Measurements from ENCODE around the gene BASP1. TPM values are rescaled to one million over a fixed set of nuclear protein-coding genes. Genes with fewer than 3 reads are reported as not detected.

BASP1 gene
- total RNA-seq, 3 donors from 2014 or later: 19.9 to 50.1 (median 34.9) TPM

- Histone ChIP-seq H3K27ac (no peak overlapping the region), H3K9me3 (no peaks in the 10 kb centered on the region), H3K4me3 (no peak overlapping the region), H3K4me1 (peaks cover 0 to 8% of the 10 kb centered on the region in 2 donors), H3K27me3 (no peaks in the 10 kb centered on the region), H3K36me3 (no peaks in the 10 kb centered on the region)
- intact Hi-C loops (cut with DNase I; ENCODE audit: low total_unique reads): no loop called here
- DNase-seq (ENCODE audit: low spot score in 2 of 2): no peak
- TF ChIP-seq CTCF (IDR thresholded peaks at IDR 0.05) (no peak), POLR2A (IDR thresholded peaks at IDR 0.05) (no peak), POLR2AphosphoS5 (IDR thresholded peaks at IDR 0.05) (no peak)
Observed at GRCh38 chr5:17224858-17225511, 7.6 kb downstream of the BASP1 start.

- DNase-seq (ENCODE audit: low spot score in 2 of 2): no peak
- H3K27ac ChIP-seq: no peak overlapping the region
- H3K27me3 ChIP-seq: no peaks in the 10 kb centered on the region
- H3K9me3 ChIP-seq: no peaks in the 10 kb centered on the region
- no peaks in the 10 kb centered on the region for H3K36me3 ChIP-seq
- intact Hi-C loops (cut with DNase I; ENCODE audit: low total_unique reads): no loop called here
- H3K4me3 ChIP-seq: no peak overlapping the region
- TF ChIP-seq POLR2A (IDR thresholded peaks at IDR 0.05) (no peak), CTCF (IDR thresholded peaks at IDR 0.05) (no peak), POLR2AphosphoS5 (IDR thresholded peaks at IDR 0.05) (no peak)
- H3K4me1 ChIP-seq: peaks cover 0 to 8% of the 10 kb centered on the region in 2 donors
Observed at GRCh38 chr5:17225520-17225919, 8.1 kb downstream of the BASP1 start.

GRCh38 chr5:17227868-17228267 lies 10.4 kb downstream of the BASP1 start:
- TF ChIP-seq POLR2AphosphoS5 (IDR thresholded peaks at IDR 0.05) (no peak), CTCF (IDR thresholded peaks at IDR 0.05) (no peak), POLR2A (IDR thresholded peaks at IDR 0.05) (no peak)
- intact Hi-C loops (cut with DNase I; ENCODE audit: low total_unique reads): no loop called here
- no peaks in the 10 kb centered on the region for H3K36me3 ChIP-seq
- peaks cover 0 to 8% of the 10 kb centered on the region in 2 donors for H3K4me1 ChIP-seq
- H3K27me3 ChIP-seq: no peaks in the 10 kb centered on the region
- no peak overlapping the region for H3K4me3 ChIP-seq
- H3K27ac ChIP-seq: peak overlapping the region in 1 of 2 donors; percentile 15
- no peaks in the 10 kb centered on the region for H3K9me3 ChIP-seq
- DNase-seq (ENCODE audit: low spot score in 2 of 2): no peak

GRCh38 chr5:17228821-17229291 lies 11.4 kb downstream of the BASP1 start:
- Histone ChIP-seq H3K36me3 (no peaks in the 10 kb centered on the region), H3K4me1 (peaks cover 0 to 8% of the 10 kb centered on the region in 2 donors), H3K9me3 (no peaks in the 10 kb centered on the region), H3K4me3 (no peak overlapping the region), H3K27ac (peak overlapping the region in 1 of 2 donors; percentile 33), H3K27me3 (no peaks in the 10 kb centered on the region)
- TF ChIP-seq POLR2A (IDR thresholded peaks at IDR 0.05): no peak
- TF ChIP-seq POLR2AphosphoS5 (IDR thresholded peaks at IDR 0.05): no peak
- no peak for TF ChIP-seq CTCF (IDR thresholded peaks at IDR 0.05)
- intact Hi-C loops (cut with DNase I; ENCODE audit: low total_unique reads): no loop called here
- no peak for DNase-seq (ENCODE audit: low spot score in 2 of 2)

GRCh38 chr5:17229313-17229712 lies 11.9 kb downstream of the BASP1 start:
- H3K27ac ChIP-seq: no peak overlapping the region
- H3K36me3 ChIP-seq: no peaks in the 10 kb centered on the region
- no peak for DNase-seq (ENCODE audit: low spot score in 2 of 2)

More at GRCh38 chr5:17229313-17229712, 11.9 kb downstream of the BASP1 start:
- intact Hi-C loops (cut with DNase I; ENCODE audit: low total_unique reads): no loop called here
- TF ChIP-seq CTCF (IDR thresholded peaks at IDR 0.05) (no peak), POLR2AphosphoS5 (IDR thresholded peaks at IDR 0.05) (no peak)
- H3K27me3 ChIP-seq: no peaks in the 10 kb centered on the region
- H3K9me3 ChIP-seq: no peaks in the 10 kb centered on the region
- peaks cover 0 to 8% of the 10 kb centered on the region in 2 donors for H3K4me1 ChIP-seq
- no peak overlapping the region for H3K4me3 ChIP-seq
